ENCODE data around the gene DNAH10. TPM values are rescaled to one million over a fixed set of nuclear protein-coding genes. Genes with fewer than 3 reads are reported as not detected.

Gene DNAH10
- total RNA-seq, 1 donor from 2014 or later = 0.99 TPM

DNA sequence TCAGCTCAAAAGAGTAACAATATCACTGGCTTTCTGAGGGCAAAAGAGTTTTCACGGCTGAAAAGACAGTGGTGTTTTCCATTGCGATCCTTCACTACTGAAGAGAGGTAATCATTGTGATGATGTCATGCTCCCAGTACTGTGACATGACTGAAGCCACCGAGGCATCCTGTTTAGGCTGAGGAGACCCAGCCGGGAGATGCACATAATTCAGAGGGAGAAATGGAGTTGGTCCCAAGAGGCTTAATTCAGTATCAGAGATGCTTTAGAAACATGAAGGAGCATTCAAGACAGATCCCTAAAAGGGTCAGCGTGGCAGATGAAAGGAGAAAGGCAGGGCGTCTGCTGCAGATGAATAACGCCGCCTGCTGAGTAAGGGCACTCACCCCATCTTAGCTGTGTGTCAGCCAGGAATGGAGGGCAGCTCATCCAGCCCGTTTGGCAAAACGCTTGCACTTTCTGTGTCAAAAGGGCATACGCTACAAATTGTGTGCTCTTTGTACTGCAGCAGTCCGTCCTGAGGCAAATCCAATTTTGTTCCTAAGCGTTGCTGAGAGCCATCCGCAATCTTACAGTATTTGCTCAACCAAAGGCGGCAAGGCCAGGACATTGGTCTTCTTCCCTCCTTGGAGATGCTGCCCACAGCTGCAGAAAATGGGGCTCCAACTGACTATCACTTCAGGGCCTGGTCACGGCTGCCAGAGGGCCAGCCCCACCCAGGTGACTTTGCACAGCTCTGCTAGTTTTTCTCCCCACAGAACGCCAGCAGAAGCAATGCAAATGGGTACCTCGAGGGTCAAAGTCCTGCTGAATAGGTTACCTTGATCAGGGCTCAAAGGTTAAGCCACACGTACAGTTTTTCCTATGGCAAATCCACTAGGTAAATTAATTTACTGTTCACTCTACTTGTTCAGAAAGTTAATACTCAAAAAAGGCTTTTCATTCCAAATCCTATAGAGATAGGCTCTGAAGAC is 187.0 kb downstream of the DNAH10 start:
- DNase-seq = no peak

DNA sequence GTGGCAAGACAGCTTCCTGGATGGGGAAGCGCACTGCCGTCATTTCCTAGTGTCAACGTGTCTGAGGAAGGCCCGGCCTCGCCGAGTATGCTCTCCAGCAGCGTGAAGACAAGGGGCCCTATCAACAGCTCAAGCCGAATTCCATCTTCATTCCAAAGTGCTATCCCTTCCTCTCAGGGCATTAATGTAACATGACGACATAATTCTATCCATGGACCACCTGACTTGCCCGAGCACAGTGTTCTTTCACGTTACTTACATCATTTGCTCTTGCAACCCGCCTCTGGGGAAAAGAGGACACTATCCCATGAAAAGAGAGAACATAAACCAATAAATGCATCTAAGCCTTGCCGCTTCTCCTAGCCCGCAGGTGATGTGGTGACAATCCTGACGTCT is 187.7 kb downstream of the DNAH10 start:
- no peak for DNase-seq

DNA sequence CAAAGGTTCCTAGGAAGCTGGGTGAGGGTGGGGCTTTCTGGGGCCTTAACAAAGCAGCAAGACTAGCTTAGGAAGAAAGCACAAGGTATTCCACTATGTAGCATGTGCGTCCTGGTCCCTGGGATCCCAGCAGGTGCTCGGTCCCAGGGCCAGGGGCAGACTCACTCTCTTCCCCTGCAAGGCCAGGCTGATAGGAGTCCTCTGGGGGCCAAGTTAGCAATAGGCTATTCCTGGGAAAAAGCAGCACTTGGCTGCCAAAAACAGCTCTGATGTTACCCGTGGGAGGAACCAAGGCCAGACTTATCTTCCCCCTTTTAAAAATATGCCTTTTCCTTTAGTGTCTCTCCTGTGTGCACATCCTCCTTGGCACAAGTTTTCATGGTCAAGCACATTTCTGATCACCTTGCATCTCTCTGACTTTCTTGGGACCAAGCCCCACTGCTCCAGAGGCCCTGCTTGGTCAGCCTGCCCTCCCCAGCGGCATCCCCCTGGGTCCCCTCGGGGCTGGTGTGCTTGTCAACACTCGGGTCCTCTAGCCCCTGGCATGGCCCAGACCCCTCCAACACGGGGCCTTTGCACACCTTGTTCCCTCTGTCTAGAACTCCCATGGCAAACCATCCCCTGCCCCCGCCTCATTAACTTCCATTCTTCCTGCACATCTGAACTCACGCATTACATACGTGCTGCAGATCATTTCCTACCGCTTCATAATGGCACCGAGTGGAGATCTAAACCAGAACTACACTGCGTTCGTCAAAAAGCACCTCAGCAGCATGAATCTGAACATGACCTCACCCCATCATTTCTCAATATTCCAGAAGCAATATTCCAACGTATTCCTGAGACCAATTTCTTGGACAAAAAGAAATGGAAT is 188.6 kb downstream of the DNAH10 start:
- no peak for DNase-seq

DNA sequence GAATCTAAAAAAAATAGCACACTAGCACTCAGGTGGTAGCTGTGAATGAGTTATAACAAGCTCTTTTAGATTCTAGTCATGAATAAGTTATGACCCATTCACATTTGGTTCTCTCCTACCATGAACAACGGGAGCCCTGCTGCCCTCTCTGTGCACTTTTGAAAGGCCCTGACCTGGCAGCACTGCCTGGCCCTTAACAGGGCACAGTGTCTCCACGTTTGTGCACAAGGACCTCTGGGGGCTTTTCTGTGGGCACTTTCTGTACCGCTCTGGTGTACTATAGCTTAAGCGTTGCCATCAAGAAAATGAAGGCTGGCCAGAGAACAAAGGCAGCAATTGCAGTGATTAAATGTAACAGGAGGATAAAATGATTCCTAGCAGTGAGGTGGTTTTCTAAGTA is 189.4 kb downstream of the DNAH10 start:
- no peak for DNase-seq

GRCh38 chr12:123952037-123952436 is 189.9 kb downstream of the DNAH10 start:
- DNase-seq = no peak

DNA sequence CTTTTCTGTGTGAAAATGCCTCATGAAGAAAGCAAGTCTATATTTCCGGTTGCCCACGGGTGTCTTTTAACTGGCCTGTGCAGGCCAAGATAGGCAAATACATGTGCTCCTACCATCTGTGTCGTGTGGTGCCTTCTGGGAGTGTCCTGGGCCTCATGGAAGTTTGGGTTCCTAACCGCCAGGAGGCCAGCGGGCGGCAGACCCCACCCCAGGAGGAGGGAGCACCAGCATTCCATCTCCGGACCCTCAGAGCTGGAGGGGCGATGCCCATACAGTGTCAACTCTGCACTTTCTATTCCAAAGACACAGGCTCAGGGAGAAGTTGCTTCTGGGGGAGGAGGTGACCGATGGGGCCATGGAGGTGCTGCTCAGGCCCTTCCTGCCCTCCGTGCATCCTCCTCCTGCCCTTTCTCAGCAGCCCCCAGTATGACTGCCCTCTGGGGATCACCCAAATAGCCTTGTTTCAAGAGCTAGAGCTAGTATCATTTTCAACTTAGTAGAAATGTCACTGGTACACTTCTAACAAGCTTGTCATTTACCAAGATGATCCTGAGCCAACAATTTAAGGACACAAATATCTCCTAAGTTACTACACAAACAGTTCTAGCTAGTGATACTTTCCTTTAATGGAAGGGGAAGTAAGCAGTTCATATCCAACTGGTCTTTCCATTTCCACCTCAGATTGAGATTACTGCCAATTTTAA is 192.7 kb downstream of the DNAH10 start:
- no peak for DNase-seq

DNA sequence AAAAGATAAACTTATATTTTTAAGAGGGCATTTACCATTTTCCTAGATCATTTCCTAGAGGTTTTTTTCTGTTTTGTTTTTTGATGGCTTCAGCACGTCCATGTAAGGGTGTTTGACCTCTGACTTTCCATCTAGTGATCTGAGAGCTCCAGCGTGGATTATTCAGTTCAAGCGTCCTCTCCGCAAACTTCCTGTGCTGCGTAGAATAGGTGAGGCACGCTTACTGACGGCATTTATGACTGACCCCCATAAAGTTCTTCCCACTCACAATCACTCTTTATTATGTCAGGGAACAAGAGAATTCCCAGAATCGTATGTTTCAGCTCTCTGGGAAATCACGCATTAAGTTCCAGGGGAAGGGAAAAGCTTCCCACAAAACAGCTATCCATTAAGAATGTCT is 194.1 kb downstream of the DNAH10 start:
- DNase-seq = no peak

GRCh38 chr12:123957196-123957595 is 195.1 kb downstream of the DNAH10 start:
- no peak for DNase-seq

DNA sequence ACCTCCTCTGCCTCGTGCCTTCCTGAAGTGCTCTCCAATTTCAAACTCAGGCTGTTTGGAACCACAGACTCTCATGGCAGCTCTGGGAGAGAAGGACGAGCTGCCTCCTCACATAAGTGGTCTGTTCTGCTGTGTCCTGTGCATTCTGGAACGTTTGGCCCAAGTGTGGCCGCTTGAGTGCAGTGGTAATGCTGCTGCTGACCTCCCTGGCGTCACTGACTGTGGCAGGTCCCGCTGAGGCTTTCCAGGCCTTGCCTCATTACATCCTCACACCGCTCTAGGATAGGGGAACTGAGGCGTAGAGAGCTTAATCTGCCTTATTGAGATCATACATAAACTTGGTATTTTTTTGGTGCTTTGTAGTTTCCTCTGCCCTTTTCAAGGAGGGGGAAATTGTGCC is 196.4 kb downstream of the DNAH10 start:
- DNase-seq = no peak

DNA sequence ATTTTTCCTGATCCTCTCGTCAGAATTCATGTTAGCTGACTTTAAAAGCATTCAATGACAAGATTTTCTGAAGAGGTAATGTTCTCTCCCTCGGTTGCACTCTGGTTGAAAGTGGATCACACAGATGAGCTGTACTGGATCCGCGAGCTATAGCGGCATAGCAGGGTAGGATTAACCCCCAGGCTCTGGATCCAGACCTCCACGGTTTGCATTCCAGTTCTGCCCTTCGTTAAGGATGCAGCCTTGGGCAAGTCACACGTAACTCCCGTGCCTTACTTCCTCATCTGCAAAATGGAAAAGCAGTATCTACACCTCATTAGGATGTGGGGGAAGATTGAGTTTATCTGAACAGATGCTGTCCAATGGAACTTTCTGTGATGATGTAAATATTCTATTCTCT is 196.8 kb downstream of the DNAH10 start:
- DNase-seq = no peak

DNA sequence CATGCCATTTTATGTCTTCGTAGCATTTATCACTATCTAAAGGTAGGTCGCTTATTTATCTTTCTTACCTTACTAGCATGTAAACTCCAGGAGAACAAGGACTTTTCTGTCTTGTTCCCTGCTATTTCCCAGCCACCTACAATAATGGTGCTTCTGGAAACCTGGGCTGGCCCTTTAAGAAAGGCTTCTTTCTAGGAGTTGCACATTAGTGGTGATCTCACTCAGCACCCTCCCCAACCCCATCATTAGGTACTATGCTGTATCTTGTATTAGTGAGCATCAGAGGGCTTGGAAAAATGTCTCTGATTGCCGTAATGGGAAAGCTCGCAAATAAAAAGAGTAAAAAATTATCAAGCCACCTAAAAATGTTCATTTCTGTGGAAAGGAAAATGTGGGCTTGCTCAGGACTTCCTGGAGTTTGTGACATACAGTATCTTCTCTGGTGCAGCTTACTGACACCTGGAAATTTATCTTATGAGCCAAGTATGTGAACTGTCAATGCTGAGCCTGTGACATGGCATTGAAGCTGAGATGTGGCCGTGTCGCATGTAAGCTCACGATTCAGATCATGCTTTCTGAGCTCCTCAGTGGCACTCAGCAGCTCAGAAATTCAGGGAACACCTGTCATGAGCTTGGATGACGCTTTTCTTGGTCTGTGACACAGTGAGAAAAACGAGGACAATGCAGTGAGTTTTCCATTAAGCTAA is 198.1 kb downstream of the DNAH10 start:
- DNase-seq = no peak

DNA sequence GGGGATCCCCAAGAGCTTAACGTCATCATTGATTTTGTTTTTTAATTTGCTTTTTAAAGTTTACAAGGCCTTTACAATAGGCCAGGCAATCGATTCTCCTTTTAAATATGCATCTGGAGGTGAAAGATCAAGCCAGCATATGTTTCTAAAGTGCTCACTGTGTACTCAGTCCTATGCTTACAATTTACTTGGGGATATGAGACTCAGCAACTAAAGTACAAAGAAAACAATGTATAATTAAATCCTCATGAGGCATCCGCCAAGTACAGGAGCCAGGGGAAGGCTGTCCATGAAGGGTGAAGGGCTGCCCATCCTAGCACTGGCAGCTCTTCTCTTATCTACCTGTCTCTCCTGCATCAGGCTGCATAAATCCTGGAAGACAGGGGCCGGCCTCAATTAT is 198.8 kb downstream of the DNAH10 start:
- DNase-seq = no peak

- DNase-seq = no peak
Measured at GRCh38 chr12:123961585-123962345, 199.7 kb downstream of the DNAH10 start.

DNA sequence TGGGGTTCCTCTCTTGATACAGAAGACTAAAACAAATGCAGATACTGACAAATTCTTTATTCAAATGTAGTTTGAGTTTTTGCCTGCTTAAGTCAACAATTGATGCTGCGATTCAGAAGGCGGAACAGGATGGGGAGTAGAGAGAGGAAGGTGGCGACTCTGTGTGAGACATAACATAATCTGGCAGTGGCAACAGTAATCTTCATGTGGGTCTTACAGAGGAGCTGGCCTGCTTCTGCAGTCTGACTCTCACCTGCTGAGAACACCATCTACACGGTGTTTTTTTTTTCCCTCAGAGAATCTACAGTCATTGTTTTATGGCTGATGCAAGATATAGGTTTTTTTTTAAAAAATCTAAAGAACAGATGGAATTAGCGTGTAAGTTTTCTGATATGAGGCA is 200.4 kb downstream of the DNAH10 start:
- DNase-seq = no peak

- DNase-seq = no peak
Measured at GRCh38 chr12:123963821-123964220, 201.7 kb downstream of the DNAH10 start.

DNA sequence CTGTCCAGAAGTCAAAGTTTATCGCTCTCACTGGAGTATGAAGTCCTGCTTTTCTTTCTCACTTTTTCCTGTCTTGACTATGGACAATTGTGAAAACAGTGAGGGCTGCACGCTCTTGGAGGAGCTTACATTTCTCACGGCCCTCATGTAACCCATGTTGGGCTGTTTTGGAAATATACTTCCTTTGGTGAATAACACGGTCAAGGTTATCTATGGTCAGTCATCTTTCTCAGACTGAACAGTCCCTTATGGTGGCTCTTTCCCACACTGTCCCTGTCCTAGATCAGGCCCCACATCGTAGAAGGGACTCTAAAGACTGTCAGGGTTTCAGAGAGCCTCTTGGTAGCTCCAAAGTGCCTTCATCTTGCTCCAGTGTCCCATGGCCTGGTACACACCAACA is 203.3 kb downstream of the DNAH10 start:
- no peak for DNase-seq

DNA sequence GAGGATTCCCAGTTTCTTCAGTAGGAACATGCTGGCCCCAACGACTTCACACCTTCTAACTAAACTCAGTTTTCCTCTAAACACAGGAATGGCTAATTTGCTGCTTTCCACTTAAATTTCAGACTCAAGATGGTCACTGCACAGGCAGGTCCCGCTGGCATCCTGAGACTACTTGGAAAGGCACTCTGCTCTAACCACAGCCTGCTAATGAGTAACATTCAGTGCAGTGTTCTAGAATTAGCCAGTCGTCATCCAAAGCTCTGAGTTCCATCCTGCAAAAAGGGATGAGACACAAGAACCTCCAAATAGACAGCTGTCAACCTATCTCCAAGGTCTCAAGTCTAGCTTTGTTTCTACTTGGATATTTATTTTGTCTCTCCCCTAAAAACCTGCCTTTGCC is 204.5 kb downstream of the DNAH10 start:
- DNase-seq = no peak

DNA sequence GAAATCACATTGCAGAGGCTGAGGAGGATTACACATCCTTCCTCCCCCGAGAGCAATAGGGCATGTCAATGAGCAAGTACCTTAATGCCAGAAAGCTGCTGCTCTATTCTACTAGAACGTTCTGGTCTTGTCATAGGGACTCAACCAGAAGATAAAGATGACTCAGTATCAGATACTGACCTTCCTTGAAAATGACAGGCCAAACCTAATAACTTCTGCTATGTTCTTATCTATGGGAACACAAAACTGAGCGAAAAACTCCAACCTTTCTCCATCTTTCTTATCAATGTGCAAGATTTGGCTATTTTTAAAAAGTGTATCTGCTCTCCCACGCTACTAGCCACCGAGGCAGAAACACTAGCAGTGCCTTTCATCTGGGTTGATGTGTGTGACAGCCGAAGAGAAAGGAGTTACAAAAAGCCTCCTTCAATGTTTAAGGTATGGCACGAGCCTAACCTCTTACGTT is 205.1 kb downstream of the DNAH10 start:
- DNase-seq = no peak

- DNase-seq = no peak
Measured at GRCh38 chr12:123971449-123971769, 209.3 kb downstream of the DNAH10 start.

GRCh38 chr12:123971770-123972456 is 209.8 kb downstream of the DNAH10 start:
- no peak for DNase-seq
